Iris pigment epithelial cell (primary cell): ENCODE results near the gene CFI.
A peak's percentile ranks its signal among the peaks of the same experiment; 100 is the strongest.
"Not testable (repeated sequence)": the region's sequence is repeated elsewhere in the genome, so short reads cannot be mapped to it uniquely, and the experiment has no call there.

Source experiments
- DNase-seq: peaks from one replicate; pipeline ENCODE4 v3.0.0-alpha.2; 2011; ENCODE audit warnings: low read depth

Gene CFI

DNA sequence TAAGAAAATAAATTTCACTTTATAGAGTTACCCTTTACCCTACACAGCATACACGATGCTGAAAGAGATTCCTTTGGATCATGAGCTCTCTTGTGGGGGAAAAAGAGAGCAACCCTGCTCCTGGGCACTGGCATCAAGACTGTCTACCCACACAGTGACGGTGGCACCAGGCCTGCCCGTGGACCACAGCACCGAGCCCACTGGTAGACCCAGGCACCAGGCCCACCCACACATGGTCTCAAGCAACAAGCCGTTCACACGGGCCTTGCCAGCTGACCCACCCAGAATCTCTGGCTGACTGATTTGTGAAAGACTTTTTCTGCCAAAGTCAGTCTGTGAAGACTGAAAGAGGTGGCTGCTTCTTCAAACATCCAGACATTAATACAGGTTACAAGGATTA is 6.7 kb downstream of the CFI start:
- DNase-seq = no peak

DNA sequence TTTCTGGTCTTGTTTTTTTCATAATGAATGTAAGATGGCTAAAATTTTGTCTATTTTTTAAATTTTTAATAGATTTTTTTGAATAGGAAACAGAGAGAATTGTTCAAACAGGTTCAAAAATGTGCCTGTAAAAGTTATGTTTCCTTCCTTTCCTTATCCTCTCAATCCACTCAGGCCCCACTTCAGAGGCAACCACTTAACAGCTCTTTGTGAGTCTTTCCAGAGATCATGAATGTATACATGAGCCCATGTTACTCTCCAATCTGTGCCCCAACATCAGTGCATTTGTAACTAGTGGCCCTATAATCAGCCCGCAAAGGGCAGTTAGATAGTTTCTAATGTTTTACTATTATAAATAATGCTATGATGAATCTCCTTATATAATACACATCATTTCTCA is 14.0 kb downstream of the CFI start:
- DNase-seq = no peak

GRCh38 chr4:109786846-109787245 is 15.0 kb downstream of the CFI start:
- DNase-seq = no peak

DNA sequence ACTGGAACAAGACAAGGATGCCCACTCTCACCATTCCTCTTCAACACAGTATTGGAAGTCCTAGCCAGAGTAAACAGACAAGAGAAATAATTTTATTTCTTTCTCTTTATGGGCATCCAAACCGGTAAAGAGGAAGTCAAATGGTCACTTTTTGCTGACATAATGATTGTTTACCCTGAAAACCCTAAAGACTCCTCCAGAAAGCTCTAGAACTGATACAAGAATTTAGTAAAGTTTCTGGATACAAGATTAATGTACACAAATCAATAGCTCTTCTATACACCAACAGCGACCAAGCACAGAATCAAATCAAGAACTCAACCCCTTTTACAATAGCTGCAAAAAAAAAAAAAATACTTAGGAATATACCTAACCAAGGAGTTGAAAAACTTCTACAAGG is 19.7 kb downstream of the CFI start:
- DNase-seq = not testable (repeated sequence)

DNA sequence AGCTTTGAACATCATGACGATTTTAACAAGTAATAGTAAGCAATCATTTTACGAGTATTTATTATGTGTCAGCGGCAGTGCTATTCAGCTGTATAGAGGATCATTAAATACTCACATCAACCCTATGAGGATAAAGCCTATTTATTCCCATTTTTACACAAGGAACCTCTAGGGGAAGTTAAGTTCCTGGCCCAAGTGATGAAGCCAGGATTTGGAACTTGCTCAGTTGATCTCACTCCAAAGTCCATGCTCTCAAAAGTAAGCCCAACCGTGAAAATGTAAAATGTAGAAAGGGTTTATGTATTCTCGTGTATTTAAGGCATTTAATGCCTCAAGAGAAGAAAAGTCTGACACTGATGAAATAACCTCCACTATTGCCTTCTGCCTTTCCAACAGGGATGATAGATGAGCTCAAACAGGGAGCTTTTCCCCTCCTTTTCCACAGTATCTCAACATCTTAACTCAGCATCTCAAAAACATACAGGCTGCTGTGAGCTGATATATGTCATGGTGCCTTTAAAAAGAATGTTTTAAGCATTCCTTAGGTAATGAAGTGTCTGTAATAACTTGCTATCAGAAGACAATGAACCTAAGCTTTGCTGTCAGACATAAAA is 36.9 kb downstream of the CFI start:
- DNase-seq = no peak

GRCh38 chr4:109764376-109764775 is 37.4 kb downstream of the CFI start:
- no peak for DNase-seq

DNA sequence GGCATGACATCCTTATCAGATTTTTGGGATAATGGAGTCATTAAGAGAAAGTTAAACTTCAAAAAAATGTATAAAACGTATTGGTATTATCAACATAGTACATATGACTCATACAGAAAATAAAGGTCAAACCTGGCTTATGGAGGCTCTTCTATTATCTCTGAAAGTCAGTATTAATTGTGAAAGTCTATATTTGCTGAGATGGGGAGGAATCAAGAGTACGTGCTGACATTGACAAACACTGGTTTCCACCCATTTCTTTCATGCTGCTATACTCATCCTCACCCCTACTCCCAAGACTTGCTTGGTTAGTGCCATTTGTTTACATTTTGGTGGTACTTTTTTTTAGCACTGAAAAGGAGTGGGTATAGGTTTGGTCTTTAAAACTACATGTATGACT is 41.1 kb downstream of the CFI start:
- peak; percentile 9 for DNase-seq

- DNase-seq = no peak
Observed at GRCh38 chr4:109755656-109756055, 46.1 kb downstream of the CFI start.

- DNase-seq = no peak
Observed at GRCh38 chr4:109754093-109754857, 47.5 kb downstream of the CFI start.

- DNase-seq = no peak
Observed at GRCh38 chr4:109752525-109752924, 49.3 kb downstream of the CFI start.

DNA sequence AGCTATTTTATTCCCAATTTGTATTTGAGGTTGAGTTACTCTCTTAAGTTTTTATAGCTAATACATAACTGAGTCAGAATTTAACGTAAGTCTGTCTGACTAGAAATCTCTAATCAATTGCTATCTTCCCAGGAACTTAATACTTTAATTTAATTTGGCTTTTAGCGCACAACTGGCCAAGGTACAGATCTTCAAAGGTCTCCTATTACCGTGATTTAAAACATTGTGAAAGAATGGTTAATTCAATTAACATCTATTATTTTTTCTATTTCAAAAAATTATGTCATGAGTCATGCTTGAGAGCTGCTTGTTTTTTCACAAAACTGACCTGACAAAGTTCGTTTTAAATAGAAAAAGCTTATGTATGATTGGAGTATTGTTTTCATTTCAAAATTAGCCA is 49.9 kb downstream of the CFI start:
- no peak for DNase-seq

DNA sequence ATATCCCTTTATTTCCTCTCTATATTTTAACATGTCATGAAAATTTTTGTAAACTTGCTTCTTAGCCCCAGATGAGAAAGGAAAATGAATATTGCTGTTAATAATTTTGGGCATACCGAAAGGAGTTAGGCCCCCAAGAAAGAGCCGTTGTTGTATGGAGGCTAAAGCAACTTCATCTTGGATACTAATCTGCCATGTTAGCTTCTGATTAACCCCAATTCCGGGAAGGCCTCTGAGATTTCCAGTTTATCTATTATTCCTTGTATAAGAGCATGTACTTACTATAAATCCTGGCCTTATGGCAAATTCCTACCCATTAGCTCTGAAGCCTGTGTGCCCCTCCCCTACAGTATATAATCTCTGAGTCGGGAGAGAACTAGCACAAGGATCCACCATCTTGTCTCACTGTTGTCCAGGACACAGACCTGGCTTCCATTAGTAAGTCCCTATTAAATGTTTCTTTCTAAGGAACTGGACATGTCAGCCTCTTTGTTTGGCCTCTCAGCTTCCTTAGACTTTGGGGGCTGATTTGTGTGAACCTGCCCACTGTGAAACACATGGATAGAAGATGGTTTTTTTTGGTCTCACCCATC is 51.1 kb downstream of the CFI start:
- DNase-seq = no peak

DNA sequence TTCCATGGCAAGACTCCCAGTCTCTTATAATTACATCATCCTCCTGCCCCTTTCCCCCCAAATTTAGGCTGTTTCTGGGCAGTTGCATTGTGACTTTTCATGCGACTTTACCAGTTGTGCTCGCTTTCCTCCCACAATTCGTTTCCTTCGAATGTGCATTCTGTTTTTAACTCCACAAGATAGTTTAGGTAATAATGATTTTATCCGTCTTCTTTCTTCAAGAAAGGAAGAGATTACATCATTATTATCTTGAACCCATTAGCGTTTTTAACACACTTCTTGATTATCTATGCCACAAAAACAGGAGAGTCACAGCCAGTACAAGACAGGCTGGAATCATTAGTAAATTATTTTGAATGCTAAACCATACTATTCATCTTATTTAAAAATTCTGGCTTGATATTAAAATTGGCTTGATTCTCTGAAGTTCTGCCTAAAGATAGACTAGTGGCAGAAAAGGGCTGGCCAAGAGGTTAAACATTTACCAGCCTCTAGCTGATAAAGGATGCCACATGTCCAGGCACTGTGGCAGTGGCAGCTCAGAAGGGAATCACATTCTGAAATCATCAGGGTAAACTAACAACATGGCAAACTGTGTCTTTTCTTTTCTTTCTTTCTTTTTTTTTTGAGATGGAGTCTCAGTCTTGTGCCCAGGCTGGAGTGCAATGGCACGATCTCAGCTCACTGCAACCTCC is 52.3 kb downstream of the CFI start:
- no peak for DNase-seq

- DNase-seq = no peak
Observed at GRCh38 chr4:109748114-109748513, 53.7 kb downstream of the CFI start.

GRCh38 chr4:109746728-109747127 is 55.1 kb downstream of the CFI start:
- DNase-seq = no peak

DNA sequence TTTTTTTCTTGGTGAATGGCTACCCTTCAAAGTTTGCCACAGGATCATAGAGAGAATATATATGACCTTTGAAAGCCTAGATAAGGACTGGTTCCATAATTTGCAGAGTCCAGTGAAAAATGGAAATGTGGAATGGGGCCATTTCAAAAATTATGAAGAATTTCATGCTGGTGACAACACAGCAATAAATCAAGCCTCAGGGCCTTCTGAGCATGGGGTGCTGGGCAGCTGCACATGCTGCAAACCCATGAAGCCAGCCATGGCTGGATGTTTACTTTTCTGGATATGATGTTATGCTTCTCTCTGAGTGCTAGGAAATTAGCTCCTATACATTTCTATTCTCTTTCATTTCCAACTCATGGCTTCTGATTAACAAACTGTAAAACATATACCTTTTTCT is 56.0 kb downstream of the CFI start:
- DNase-seq = no peak

DNA sequence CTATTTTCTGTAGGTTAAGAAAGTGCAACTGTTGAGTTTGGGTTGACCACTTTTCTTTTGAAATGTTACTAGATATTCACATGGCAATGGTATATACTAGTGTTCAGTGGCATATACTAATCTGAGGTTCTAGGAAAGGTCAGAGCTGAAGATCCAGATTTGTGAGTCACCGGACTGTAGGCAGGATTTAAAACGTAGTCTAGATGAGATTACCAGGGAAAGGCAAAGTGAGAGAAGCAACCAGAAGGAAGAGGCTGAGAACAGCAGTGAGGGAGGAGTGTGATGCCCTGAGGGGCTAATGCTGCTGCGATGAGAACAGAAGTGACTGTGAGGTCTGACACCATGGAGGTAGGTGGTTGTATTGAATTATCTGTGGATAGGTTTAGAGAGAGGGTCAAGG is 62.3 kb downstream of the CFI start:
- peak; percentile 57 for DNase-seq

DNA sequence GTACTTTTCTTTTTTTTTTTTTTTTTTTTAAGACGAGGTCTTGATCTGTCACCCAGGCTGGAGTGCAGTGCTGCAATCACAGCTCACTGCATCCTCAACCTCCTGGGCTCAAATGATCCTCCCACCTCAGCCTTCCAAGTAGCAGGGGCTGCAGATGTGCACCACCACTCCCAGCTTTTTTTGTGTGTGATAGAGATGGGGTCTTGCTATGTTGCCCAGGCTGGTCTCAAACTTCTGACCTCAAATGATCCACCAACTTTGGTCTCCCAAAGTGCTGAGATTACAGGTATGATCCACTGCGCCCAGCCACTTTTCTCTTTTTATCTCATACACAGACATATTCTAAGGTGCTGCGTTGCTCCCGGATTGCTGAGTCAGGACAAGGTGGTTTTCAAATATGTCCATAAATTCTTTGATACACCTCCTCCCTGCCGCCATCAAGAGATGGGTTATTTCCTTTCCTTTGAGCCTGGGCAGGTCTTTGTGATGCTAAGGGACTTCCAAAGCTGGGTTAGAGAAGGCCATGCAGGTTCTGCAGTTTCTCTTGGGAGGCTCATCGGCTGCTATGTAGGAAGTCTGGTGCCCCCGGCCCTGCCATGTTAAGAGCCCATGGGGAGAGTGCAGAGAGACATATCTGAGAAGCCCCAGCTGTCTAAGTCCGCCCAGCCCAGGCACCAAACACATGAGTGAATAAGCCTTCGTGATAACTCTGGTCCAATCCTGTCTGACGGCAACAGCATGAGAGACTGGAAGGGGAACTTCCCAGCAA is 63.5 kb downstream of the CFI start:
- no peak for DNase-seq

DNA sequence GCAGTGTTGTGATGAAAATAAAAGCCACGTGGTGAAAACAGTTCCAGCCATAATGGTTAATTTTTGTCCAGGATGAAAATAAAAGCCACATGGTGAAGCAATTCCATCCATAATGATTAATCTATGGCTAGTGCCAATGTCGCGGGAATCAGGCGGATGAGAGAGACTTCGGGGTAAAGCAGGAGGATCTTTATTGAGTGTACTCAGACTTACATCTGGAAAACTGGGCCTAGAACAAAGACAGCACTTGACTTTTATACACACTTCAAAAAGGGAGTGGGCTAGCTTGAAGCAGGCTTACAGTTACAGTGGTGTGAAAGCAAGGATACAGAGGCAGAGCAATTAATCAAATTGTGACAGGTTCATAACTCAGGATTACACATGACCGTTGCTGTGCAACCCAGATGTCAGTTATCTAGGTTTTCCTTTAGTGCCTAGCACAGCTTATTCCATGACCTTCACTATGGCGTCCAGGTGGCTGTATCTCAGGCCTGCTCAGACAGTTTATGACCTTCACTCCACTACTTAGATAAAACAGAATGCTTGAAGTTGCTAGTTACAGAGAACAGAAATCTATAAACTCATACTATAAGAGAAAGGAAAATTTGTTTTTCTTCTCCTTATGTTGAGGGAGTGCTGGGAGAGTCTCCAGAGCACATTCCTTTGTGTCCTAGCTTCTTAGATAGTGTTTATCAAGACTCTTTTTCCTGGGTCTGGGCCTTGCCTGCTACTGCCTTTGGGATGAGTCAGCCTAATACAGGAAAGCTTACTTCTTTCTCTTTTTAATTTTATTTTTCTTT is 66.0 kb downstream of the CFI start:
- peak; percentile 61 for DNase-seq

DNA sequence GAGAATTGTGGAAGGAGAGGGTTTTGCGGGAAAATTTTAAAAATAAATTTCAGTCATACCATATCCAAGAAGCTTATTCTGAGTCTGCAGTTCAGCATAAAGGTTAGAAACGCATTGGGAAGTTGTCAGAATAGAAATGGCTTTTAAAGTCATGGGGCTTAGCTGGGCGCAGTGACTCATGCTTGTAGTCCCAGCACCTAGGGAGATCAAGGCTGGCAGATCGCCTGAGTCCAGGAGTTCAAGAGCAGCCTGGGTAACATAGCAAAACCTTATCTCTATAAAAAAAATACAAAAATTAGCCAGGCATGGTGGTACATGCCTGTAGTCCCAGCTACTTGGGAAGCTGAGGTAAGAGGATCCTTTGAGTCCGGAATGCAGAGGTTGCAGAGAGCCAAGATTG is 68.1 kb downstream of the CFI start:
- DNase-seq = no peak
